T-helper 22 cell (primary cell): ENCODE data around the gene COMMD9.

Source experiments
- DNase-seq: peaks from one replicate; pipeline ENCODE4 v3.0.0-alpha.2; 2020; ENCODE audit warnings: low read depth

COMMD9 gene

GRCh38 chr11:36296884-36297543 is 7.8 kb upstream of the COMMD9 start:
- DNase-seq = no peak

DNA sequence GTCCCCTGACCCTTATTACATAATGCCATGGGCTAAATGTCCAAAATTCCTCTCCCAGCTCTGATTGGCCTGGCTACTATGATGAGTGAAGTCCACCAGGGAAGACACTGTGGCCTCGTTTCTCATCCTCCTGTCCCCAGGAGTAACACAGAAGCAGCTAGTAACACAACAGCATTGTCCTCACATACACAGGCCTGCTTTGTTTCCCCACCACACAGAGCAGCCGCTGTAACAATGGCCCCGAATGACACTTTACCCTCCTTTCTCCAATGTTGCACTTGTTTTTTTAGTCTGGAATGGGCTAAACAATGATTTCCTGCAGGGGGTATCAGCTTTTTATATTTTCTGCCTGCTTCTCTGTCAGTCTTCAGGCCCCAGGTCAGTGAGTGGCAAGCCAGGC is 6.7 kb upstream of the COMMD9 start, which contains the start of gene PRR5L:
Gene PRR5L, plus strand, starts transcription at position 363 of the 400 bp plus-strand sequence. CDS start 104,834 bp downstream, outside the sequence.
- no peak for DNase-seq

DNA sequence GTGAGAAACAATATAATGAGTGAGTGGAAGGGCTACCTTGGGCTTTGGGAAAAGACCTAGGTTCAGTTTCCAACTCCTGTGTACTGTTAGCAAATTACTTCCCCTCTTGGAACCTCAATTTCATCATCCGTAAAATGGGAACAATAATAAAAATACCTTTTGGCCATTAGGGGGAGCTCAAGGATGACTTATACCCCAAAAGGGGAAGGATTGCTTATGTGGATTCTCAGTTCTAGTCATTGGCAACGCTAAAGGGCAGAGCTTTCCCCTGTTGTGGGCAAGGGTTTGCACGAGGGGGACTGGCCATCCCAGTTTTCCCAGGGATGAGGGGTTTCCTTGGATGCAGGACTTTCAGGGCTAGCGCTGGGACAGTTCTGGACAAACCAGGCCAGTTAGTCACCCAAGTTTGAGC is 3.1 kb upstream of the COMMD9 start:
- no peak for DNase-seq

GRCh38 chr11:36288442-36289225 is 590 bp downstream of the COMMD9 start:
- DNase-seq = no peak

DNA sequence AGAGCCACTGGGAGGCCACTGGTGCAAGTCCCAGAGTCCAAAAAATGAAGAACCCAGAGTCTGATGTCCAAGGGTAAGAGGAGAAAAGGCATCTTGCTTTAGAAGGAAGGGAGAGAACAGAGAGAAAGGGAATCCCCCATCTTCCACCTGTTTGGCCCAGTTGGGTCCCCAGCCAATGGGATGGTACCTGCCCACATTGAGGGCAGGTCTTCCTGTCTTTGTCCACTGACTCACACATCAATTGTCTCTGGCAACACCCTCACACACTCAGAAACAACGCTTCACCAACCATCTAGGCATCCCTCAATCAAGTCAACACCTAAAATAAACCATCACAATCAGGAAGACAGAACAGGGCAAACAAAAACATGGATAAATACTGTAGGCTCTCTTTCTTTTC is 6.3 kb downstream of the COMMD9 start:
- DNase-seq = no peak

DNA sequence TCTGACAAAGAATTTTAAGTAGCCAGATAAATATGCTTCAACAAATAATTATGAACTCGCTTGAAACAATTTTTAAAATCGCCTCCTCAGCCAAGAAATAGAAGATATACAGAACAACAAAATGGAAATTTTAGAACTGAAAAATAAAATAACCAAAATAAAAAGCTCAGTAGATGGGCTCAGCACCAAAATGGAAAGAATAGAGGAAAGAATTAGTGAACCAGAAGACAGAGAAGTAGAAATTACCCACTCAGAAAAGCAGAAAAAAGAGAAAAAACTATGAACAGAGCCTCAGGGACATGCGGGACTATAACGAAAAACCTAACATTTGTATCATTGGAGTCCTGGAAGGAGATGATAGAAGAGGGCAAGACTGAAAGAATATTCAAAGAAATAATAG is 7.4 kb downstream of the COMMD9 start:
- DNase-seq = no peak

DNA sequence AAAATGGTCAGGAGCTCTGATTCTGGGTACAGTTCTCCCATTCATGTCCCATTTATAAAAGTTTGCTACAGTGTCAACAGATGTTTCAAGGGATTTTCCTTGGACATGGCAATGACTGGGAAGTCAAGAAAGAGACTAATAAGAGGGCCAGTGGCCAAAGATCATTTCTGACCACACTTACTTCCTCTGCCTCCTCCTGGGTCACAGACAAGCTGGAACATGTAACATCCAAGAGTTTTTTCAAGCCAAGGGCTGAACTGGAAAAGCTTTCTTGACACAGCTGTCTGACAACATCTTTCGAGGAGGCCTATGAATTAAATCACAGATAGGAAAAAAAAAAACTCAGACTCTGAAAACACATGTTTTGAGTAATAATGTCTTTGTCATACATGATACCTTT is 8.7 kb downstream of the COMMD9 start:
- no peak for DNase-seq

GRCh38 chr11:36278531-36279282 is 10.5 kb downstream of the COMMD9 start:
- DNase-seq = no peak

DNA sequence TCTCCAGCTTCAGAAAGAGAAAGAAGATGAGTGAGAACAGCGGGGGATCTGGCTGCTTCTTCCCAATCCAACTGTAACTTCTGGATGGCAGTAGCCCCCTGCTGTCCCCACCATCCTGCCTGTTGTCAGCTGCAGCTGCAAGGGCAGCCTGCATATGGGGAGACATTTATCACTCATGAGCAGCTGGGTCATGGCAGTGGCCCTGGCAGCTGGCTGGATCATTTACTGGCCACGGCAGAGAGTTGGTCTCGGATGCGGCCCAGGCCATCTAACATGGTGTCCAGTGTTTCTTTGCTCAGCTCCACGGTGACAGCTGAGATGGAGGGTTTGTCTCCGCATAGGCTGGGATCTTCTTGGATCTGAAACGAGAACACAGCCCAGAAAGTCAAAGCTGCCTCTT is 14.8 kb downstream of the COMMD9 start:
- DNase-seq = no peak

- no peak for DNase-seq
Measured at GRCh38 chr11:36273110-36273509, 16.1 kb downstream of the COMMD9 start.

DNA sequence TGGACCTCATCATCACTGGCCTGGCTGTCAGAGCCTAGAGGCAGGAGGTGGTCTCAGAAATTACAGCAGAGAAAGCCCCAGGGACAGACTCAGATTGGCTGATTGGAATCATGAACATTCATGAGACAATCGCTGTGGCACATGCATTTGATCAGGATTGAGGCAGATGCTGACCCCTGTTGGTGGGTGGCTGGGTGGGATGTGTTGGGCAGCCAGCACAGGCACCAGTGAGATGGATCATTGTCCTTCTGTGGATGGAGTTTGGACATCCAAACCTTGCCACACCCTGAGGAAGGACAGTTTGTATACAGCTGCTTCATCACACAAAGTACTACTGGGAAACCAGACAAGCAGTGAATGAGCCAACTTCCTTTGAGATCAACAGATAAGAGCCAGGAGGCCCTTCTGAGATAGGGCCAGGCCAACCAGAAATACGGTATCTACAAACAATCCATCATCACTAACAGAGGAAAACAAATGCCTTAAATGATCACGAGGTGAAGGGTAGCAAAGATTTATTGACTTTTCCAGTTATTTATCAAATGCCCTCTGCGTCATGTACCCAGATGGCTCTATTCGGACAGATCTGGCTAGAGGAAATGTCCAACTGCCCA is 17.3 kb downstream of the COMMD9 start:
- no peak for DNase-seq

- no peak for DNase-seq
Measured at GRCh38 chr11:36270701-36271100, 18.5 kb downstream of the COMMD9 start.

GRCh38 chr11:36268337-36268985 is 20.8 kb downstream of the COMMD9 start:
- DNase-seq = no peak

DNA sequence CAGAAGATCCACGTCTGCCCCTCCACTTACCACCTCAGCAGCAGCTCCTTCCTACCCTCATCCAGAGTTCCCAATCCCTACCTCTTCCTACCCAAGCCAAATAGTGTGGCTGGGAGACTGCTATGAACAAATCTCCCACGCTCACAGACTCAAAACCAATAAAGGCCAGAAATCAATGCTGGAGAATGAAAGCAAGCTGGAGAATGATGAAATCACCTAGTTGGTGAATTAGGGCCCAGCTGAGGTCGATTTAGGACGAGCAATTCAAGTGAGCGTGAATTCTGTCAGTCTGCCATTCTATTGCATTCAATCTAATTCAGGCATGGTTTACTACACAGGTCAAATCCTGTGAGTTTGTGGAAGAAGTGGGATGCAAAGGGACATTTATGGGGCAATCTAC is 22.5 kb downstream of the COMMD9 start:
- no peak for DNase-seq

DNA sequence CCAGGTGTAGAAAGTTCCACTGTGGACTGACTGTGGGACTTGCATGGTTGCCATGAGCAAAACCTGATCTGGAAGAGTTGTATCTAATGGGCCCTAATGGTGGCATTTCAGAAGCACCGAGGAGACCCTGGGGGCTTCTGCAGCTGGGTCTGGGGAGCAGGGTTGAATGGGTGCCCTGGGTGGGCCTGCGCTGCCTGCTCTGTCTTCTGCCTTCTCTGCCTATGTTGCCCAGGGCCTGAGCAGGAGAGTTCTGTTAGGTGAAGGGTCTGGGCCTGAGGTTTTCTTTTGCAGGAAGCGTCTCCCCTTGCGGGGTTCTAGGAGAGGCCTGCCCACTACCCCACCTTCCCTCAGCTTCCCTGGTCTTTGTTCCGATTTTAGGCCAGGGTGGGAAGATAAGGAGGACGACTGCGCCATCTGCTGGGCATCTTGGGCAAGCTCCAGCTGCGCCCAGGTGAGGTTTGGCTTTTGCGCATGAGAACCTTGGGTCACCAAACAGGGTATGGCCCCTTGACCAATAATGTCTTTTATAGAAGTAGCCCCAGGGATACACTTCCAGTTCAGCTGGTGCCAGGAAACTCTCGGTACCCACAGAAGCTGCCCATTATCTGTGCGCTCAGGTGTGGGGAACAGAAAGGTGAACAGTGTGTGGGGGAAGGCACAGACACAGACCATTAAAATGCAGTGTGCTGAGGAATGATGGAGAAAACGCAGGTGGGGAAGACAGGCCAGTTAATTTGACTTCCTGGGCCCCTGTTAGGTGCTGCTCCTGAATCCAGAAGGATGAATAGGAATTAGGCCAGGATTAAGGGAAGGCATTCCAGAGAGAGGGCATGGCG is 23.2 kb downstream of the COMMD9 start:
- no peak for DNase-seq

- DNase-seq = no peak
Measured at GRCh38 chr11:36264973-36265344, 24.3 kb downstream of the COMMD9 start.

GRCh38 chr11:36264011-36264972 is 24.9 kb downstream of the COMMD9 start:
- no peak for DNase-seq

GRCh38 chr11:36261094-36261493 is 28.1 kb downstream of the COMMD9 start:
- no peak for DNase-seq

DNA sequence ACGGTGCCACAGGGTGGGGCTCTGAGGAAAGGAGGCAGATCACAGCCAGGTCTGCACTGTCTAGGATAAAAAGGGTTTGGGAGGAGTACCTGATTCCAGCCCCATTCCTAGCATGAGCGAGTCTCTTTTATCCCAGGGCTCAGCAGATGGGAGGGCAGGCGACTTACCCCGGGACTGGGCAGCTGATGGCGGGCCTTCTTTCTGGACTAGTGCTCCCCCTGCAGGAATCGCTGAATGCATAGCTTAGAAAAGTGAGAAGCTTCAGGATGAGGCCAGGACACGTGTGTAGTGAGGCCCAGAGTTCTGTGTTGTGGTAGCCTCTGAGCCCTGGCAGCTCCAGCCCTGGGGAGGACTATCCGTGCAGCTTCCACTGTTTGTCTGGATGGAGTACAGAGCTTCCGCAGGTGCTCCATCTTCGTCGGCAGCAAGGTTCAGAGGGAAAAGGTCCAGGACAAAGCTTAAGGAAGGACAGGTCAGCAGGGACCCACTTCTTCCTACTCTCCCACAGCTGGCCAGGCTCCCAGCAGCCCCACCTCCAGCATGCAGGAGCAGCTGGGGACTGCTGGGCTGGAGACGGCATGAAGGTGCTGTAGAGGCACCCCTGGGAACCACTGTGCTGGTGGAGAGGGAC is 30.4 kb downstream of the COMMD9 start:
- no peak for DNase-seq
